KBM-7 (cell line): ENCODE data around the gene PEX16.

Experiments
- DNase-seq: peaks from one replicate; pipeline ENCODE4 v3.0.0-alpha.2; 2015
- in situ Hi-C: fragments of 300-500 bp; cut with MboI; formaldehyde crosslinking; loops from 2 replicates; pipeline ENCODE4 v1.14.3; 2020; ENCODE audit warnings: low sequenced_read_pairs, low pct_unique_long_range_greater_than_20kb, mixed read lengths

PEX16 gene

GRCh38 chr11:45917623-45918330 lies at the start of gene PEX16:
Gene PEX16 (minus strand): TSS chr11:45917877. CDS start chr11:45917811, 66 bp downstream.
- in situ Hi-C loops = no loop called here
- peak; percentile 97 for DNase-seq

- in situ Hi-C loops = no loop called here
- peak; percentile 81 for DNase-seq
These were observed 47.3 kb upstream of the PEX16 start for GRCh38 chr11:45964911-45965389.

- DNase-seq = no peak
- in situ Hi-C loops = no loop called here
These were observed 44.1 kb upstream of the PEX16 start for GRCh38 chr11:45961751-45962240.

GRCh38 chr11:45960387-45961095 lies 42.9 kb upstream of the PEX16 start:
- in situ Hi-C loops = no loop called here
- DNase-seq = no peak

- in situ Hi-C loops = no loop called here
- no peak for DNase-seq
These were observed 42.2 kb upstream of the PEX16 start for GRCh38 chr11:45959851-45960250.

GRCh38 chr11:45949992-45950407 lies 32.3 kb upstream of the PEX16 start:
- in situ Hi-C loops = no loop called here
- DNase-seq = no peak

- no peak for DNase-seq
- in situ Hi-C loops = no loop called here
These were observed 30.7 kb upstream of the PEX16 start for GRCh38 chr11:45948356-45948755.

- no peak for DNase-seq
- in situ Hi-C loops = no loop called here
These were observed 30.2 kb upstream of the PEX16 start for GRCh38 chr11:45947885-45948284.

- DNase-seq = no peak
- in situ Hi-C loops = no loop called here
These were observed 27.8 kb upstream of the PEX16 start for GRCh38 chr11:45945397-45945999.

- DNase-seq = no peak
- in situ Hi-C loops = no loop called here
These were observed 24.7 kb upstream of the PEX16 start for GRCh38 chr11:45942381-45942780.

GRCh38 chr11:45941285-45941684 lies 23.6 kb upstream of the PEX16 start:
- in situ Hi-C loops = no loop called here
- no peak for DNase-seq

GRCh38 chr11:45939836-45940235 lies 22.2 kb upstream of the PEX16 start:
- no peak for DNase-seq
- in situ Hi-C loops = no loop called here

- in situ Hi-C loops = no loop called here
These were observed 20.2 kb upstream of the PEX16 start for GRCh38 chr11:45937916-45938315.

GRCh38 chr11:45936511-45937054 lies 18.9 kb upstream of the PEX16 start:
- DNase-seq = no peak

More at GRCh38 chr11:45937916-45938315, 20.2 kb upstream of the PEX16 start:
- no peak for DNase-seq

GRCh38 chr11:45935349-45936064 lies 17.8 kb upstream of the PEX16 start:
- DNase-seq = no peak
- in situ Hi-C loops = no loop called here

More at GRCh38 chr11:45936511-45937054, 18.9 kb upstream of the PEX16 start:
- in situ Hi-C loops = no loop called here

GRCh38 chr11:45934580-45935318 lies 17.1 kb upstream of the PEX16 start:
- in situ Hi-C loops = no loop called here
- DNase-seq = no peak

GRCh38 chr11:45933846-45934579 lies 16.3 kb upstream of the PEX16 start:
- in situ Hi-C loops = no loop called here
- no peak for DNase-seq
